WTC11 (cell line): ENCODE results near the gene HPCAL1. TPM values are rescaled to one million over a fixed set of nuclear protein-coding genes. Genes with fewer than 3 reads are reported as not detected.
A peak's percentile ranks its signal among the peaks of the same experiment; 100 is the strongest.

Experiments
- ATAC-seq: fragments of 200-7000 bp; cut with Tn5 transposase; 2 replicates; pipeline ENCODE4 v1.10.0; 2021; ENCODE audit warnings: mild to moderate bottlenecking, moderate library complexity
- CTCF ChIA-PET: fragments of 300-600 bp; sonication (Branson Sonifier 250); formaldehyde crosslinking; loops from one replicate; lab custom pipeline; 2021; ENCODE audit warnings: antibody characterized with exemption; lab: Charles Lee
- POLR2A ChIA-PET: fragments of 350-600 bp; sonication (Branson Sonifier 250); formaldehyde crosslinking; loops from one replicate; lab custom pipeline; 2021; ENCODE audit warnings: antibody characterized with exemption; lab: Charles Lee
- DNase-seq: peaks from one replicate; pipeline ENCODE4 v3.0.0; 2021; ENCODE audit warnings: low spot score
- H3K27ac Mint-ChIP-seq: 2 replicates; pipeline ENCODE4 v1.8.0; 2021; ENCODE audit warnings: mixed read lengths
- H3K27me3 Mint-ChIP-seq: 2 replicates; pipeline ENCODE4 v1.8.0; 2021; ENCODE audit warnings: low read depth, mild to moderate bottlenecking, moderate library complexity, mixed read lengths
- H3K36me3 Mint-ChIP-seq: 2 replicates; pipeline ENCODE4 v1.8.0; 2021; ENCODE audit warnings: mixed read lengths
- H3K4me1 Mint-ChIP-seq: 2 replicates; pipeline ENCODE4 v1.8.0; 2022; ENCODE audit warnings: mixed read lengths
- H3K4me3 Mint-ChIP-seq: 2 replicates; pipeline ENCODE4 v1.8.0; 2021; ENCODE audit warnings: mild to moderate bottlenecking, moderate library complexity, mixed read lengths
- H3K9me3 Mint-ChIP-seq: 2 replicates; pipeline ENCODE4 v1.8.0; 2021; ENCODE audit warnings: mixed read lengths
- ATF3 ChIP-seq: sonication (generic); formaldehyde crosslinking; conservative IDR thresholded peaks from 2 replicates; pipeline ENCODE4 v1.8.1; 2022; ENCODE audit warnings: mild to moderate bottlenecking, missing genetic modification reagents
- GTF2I ChIP-seq: fragments of 250-450 bp; sonication (Bioruptor Pico); conservative IDR thresholded peaks from 2 replicates; pipeline ENCODE4 v1.4.0; 2021; ENCODE audit warnings: mild to moderate bottlenecking
- HMGXB4 ChIP-seq: sonication (generic); formaldehyde crosslinking; IDR thresholded peaks from 2 replicates; pipeline ENCODE4 v1.8.1; 2023; ENCODE audit warnings: mild to moderate bottlenecking, moderate library complexity, missing genetic modification reagents
- IRF2 ChIP-seq: sonication (generic); formaldehyde crosslinking; IDR thresholded peaks from 2 replicates; pipeline ENCODE4 v1.8.0; 2022; ENCODE audit warnings: low read depth, missing genetic modification reagents, borderline replicate concordance
- MAX ChIP-seq: sonication (generic); formaldehyde crosslinking; IDR thresholded peaks from 2 replicates; pipeline ENCODE4 v1.8.0; 2022; ENCODE audit warnings: mild to moderate bottlenecking, missing genetic modification reagents
- NFATC4 ChIP-seq: fragments of 250-450 bp; sonication (Bioruptor Pico); IDR thresholded peaks from 2 replicates; pipeline ENCODE4 v1.9.0; 2021; ENCODE audit warnings: mild to moderate bottlenecking
- SMAD4 ChIP-seq: sonication (generic); formaldehyde crosslinking; IDR thresholded peaks from 2 replicates; pipeline ENCODE4 v1.8.0; 2022; ENCODE audit warnings: mild to moderate bottlenecking, missing genetic modification reagents
- SP1 ChIP-seq: sonication (generic); formaldehyde crosslinking; conservative IDR thresholded peaks from 2 replicates; pipeline ENCODE4 v1.8.1; 2022; ENCODE audit warnings: missing genetic modification reagents
- ZNF138 ChIP-seq: sonication (generic); formaldehyde crosslinking; conservative IDR thresholded peaks from 2 replicates; pipeline ENCODE4 v1.8.1; 2022; ENCODE audit warnings: mild to moderate bottlenecking, moderate library complexity, missing genetic modification reagents
- ZNF232 ChIP-seq: sonication (generic); formaldehyde crosslinking; IDR thresholded peaks from 2 replicates; pipeline ENCODE4 v1.8.0; 2022; ENCODE audit warnings: mild to moderate bottlenecking, missing genetic modification reagents
- ZNF396 ChIP-seq: fragments of 250-450 bp; sonication (Bioruptor Pico); IDR thresholded peaks from 2 replicates; pipeline ENCODE4 v1.8.0; 2021; ENCODE audit warnings: mild to moderate bottlenecking, moderate library complexity, borderline replicate concordance
- ZNF416 ChIP-seq: fragments of 250-450 bp; sonication (Bioruptor Pico); IDR thresholded peaks from 2 replicates; pipeline ENCODE4 v1.9.0; 2021; ENCODE audit warnings: mild to moderate bottlenecking, inconsistent platforms
- ZNF423 ChIP-seq: fragments of 250-450 bp; sonication (Bioruptor Pico); IDR thresholded peaks from 2 replicates; pipeline ENCODE4 v2.1.2; 2022; ENCODE audit warnings: mild to moderate bottlenecking, moderate library complexity
- ZNF671 ChIP-seq: fragments of 250-450 bp; sonication (Bioruptor Pico); IDR thresholded peaks from 2 replicates; pipeline ENCODE4 v1.8.0; 2021; ENCODE audit warnings: mild to moderate bottlenecking
- total RNA-seq: library from RNA; stranded (reverse); gene quantifications from 3 replicates; pipeline ENCODE4 v1.2.3, GENCODE V29; 2021
- TF ChIP-seq, protein P1 (sequence below): sonication (generic); formaldehyde crosslinking; IDR thresholded peaks from 2 replicates; pipeline ENCODE4 v1.8.0; 2023; ENCODE audit warnings: missing genetic modification reagents, mild to moderate bottlenecking, borderline replicate concordance
- TF ChIP-seq, protein P2 (sequence below): fragments of 250-450 bp; sonication (Bioruptor Pico); IDR thresholded peaks from 2 replicates; pipeline ENCODE4 v1.9.0; 2021; ENCODE audit warnings: mild to moderate bottlenecking
- TF ChIP-seq, protein P3 (sequence below): sonication (generic); formaldehyde crosslinking; IDR thresholded peaks from 2 replicates; pipeline ENCODE4 v1.8.1; 2022; ENCODE audit warnings: low read depth, mild to moderate bottlenecking, moderate library complexity, missing genetic modification reagents, borderline replicate concordance

Gene HPCAL1
- total RNA-seq, 1 experiment from 2014 or later, result 11.8 TPM

- no peaks in the 10 kb centered on the region for H3K36me3 Mint-ChIP-seq
- no peak overlapping the region for H3K27ac Mint-ChIP-seq
- DNase-seq, result no peak
- no peak for ATAC-seq
- POLR2A ChIA-PET, result no interaction called here
- H3K4me3 Mint-ChIP-seq, result no peak overlapping the region
- TF ChIP-seq, protein P1, sequence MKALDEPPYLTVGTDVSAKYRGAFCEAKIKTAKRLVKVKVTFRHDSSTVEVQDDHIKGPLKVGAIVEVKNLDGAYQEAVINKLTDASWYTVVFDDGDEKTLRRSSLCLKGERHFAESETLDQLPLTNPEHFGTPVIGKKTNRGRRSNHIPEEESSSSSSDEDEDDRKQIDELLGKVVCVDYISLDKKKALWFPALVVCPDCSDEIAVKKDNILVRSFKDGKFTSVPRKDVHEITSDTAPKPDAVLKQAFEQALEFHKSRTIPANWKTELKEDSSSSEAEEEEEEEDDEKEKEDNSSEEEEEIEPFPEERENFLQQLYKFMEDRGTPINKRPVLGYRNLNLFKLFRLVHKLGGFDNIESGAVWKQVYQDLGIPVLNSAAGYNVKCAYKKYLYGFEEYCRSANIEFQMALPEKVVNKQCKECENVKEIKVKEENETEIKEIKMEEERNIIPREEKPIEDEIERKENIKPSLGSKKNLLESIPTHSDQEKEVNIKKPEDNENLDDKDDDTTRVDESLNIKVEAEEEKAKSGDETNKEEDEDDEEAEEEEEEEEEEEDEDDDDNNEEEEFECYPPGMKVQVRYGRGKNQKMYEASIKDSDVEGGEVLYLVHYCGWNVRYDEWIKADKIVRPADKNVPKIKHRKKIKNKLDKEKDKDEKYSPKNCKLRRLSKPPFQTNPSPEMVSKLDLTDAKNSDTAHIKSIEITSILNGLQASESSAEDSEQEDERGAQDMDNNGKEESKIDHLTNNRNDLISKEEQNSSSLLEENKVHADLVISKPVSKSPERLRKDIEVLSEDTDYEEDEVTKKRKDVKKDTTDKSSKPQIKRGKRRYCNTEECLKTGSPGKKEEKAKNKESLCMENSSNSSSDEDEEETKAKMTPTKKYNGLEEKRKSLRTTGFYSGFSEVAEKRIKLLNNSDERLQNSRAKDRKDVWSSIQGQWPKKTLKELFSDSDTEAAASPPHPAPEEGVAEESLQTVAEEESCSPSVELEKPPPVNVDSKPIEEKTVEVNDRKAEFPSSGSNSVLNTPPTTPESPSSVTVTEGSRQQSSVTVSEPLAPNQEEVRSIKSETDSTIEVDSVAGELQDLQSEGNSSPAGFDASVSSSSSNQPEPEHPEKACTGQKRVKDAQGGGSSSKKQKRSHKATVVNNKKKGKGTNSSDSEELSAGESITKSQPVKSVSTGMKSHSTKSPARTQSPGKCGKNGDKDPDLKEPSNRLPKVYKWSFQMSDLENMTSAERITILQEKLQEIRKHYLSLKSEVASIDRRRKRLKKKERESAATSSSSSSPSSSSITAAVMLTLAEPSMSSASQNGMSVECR (CRISPR knock-in tag), result no peak
- H3K9me3 Mint-ChIP-seq, result peaks cover 9% of the 10 kb centered on the region
- CTCF ChIA-PET, result interaction anchor here (1.4 to 6.7 kb wide), 4 partner anchors 10 to 108 kb away, joined by 4 to 100 read pairs (median 14); no protein-coding TSS in a partner anchor
- H3K27me3 Mint-ChIP-seq, result peaks cover 34% of the 10 kb centered on the region
- peaks cover 34% of the 10 kb centered on the region for H3K4me1 Mint-ChIP-seq
These were observed 2.3 kb upstream of the HPCAL1 start for GRCh38 chr2:10300328-10300920.

GRCh38 chr2:10300997-10301940 lies 1.4 kb upstream of the HPCAL1 start:
- ChIA-PET CTCF (interaction anchor here (0.6 to 6.7 kb wide), 20 partner anchors 8 to 1566 kb away, joined by 3 to 100 read pairs (median 4); no protein-coding TSS in a partner anchor), POLR2A (interaction anchor here (0.8 kb wide), 1 partner anchor 16 kb away, joined by 3 read pairs; no protein-coding TSS in a partner anchor)
- TF ChIP-seq ZNF396 (CRISPR knock-in tag) (no peak), ATF3 (CRISPR knock-in tag) (no peak), MAX (CRISPR knock-in tag) (no peak), ZNF232 (CRISPR knock-in tag) (no peak), SMAD4 (no peak), NFATC4 (no peak), SP1 (no peak), GTF2I (CRISPR knock-in tag) (no peak), IRF2 (CRISPR knock-in tag) (no peak)
- Mint-ChIP-seq H3K36me3 (no peaks in the 10 kb centered on the region), H3K4me1 (peaks cover 34% of the 10 kb centered on the region), H3K27me3 (peaks cover 38% of the 10 kb centered on the region), H3K9me3 (peaks cover 5% of the 10 kb centered on the region), H3K27ac (0 out of 2 replicates have a peak overlapping the region, but pooled peaks have one; percentile 42), H3K4me3 (peak overlapping the region; percentile 48)
- no peak for ATAC-seq
- DNase-seq, result no peak

DNA sequence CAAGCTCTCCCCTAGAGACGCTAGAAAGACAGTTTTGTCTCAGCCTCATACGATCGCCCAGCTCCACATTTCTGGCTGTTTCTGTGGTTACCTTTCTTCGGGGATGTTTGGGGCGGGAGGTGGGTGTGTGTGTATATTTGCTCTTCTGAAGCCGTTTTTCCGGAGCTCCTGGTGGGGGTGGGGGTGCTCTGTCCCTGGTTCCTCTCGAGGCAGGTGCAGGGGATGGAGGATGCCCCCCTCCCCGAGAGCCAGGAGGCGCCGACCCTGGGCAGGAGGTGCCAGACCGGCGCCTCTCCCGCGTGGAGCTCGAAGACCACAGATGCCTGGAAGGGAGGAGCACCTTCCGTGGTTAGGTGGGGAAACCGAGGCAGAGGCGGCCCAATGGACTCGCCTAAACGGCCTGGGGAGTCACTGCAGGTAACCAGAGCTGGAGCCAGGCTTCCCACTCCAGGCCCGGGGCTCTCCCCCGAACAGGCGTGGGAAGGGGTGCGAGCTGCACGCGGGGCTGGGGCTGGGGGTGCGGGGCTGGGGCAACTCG lies 694 bp upstream of the HPCAL1 start:
- no peak for ATAC-seq
- H3K4me1 Mint-ChIP-seq, result peaks cover 30% of the 10 kb centered on the region
- no peak for DNase-seq
- ChIA-PET CTCF (interaction anchor here (0.6 to 6.7 kb wide), 26 partner anchors 9 to 1567 kb away, joined by 3 to 100 read pairs (median 4); no protein-coding TSS in a partner anchor), POLR2A (interaction anchor here (0.8 kb wide), 1 partner anchor 17 kb away, joined by 3 read pairs; no protein-coding TSS in a partner anchor)
- H3K36me3 Mint-ChIP-seq, result no peaks in the 10 kb centered on the region
- H3K4me3 Mint-ChIP-seq, result peak overlapping the region; percentile 48
- peaks cover 5% of the 10 kb centered on the region for H3K9me3 Mint-ChIP-seq
- 0 out of 2 replicates have a peak overlapping the region, but pooled peaks have one; percentile 42 for H3K27ac Mint-ChIP-seq
- H3K27me3 Mint-ChIP-seq, result peaks cover 46% of the 10 kb centered on the region
- TF ChIP-seq, protein P2, sequence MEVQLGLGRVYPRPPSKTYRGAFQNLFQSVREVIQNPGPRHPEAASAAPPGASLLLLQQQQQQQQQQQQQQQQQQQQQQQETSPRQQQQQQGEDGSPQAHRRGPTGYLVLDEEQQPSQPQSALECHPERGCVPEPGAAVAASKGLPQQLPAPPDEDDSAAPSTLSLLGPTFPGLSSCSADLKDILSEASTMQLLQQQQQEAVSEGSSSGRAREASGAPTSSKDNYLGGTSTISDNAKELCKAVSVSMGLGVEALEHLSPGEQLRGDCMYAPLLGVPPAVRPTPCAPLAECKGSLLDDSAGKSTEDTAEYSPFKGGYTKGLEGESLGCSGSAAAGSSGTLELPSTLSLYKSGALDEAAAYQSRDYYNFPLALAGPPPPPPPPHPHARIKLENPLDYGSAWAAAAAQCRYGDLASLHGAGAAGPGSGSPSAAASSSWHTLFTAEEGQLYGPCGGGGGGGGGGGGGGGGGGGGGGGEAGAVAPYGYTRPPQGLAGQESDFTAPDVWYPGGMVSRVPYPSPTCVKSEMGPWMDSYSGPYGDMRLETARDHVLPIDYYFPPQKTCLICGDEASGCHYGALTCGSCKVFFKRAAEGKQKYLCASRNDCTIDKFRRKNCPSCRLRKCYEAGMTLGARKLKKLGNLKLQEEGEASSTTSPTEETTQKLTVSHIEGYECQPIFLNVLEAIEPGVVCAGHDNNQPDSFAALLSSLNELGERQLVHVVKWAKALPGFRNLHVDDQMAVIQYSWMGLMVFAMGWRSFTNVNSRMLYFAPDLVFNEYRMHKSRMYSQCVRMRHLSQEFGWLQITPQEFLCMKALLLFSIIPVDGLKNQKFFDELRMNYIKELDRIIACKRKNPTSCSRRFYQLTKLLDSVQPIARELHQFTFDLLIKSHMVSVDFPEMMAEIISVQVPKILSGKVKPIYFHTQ (CRISPR knock-in tag), result no peak
- TF ChIP-seq HMGXB4 (CRISPR knock-in tag) (no peak), ZNF138 (CRISPR knock-in tag) (no peak), ZNF416 (CRISPR knock-in tag) (no peak), ZNF671 (no peak), ZNF423 (no peak)
- TF ChIP-seq, protein P3, sequence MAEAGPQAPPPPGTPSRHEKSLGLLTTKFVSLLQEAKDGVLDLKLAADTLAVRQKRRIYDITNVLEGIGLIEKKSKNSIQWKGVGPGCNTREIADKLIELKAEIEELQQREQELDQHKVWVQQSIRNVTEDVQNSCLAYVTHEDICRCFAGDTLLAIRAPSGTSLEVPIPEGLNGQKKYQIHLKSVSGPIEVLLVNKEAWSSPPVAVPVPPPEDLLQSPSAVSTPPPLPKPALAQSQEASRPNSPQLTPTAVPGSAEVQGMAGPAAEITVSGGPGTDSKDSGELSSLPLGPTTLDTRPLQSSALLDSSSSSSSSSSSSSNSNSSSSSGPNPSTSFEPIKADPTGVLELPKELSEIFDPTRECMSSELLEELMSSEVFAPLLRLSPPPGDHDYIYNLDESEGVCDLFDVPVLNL (CRISPR knock-in tag), result no peak
